ENCODE measurements around the gene ZNF76. TPM values are rescaled to one million over a fixed set of nuclear protein-coding genes. Genes with fewer than 3 reads are reported as not detected.

Gene ZNF76
- total and polyA plus RNA-seq, 10 of the 15 experiments (the other 5 are each of a cell fraction or from before 2014, with no cell fraction given): 2.8 to 41.0 (median 24.8) TPM

GRCh38 chr6:35234901-35235300, 24.6 kb upstream of the ZNF76 start (continued):
- TF ChIP-seq PAX5 (IDR thresholded peaks at IDR 0.05; ENCODE audit: borderline replicate concordance, low read depth, low read length) (no peak), FOXK2 (IDR thresholded peaks at IDR 0.05) (no peak), NKRF (conservative IDR thresholded peaks at IDR 0.05) (no peak), MXI1 (IDR thresholded peaks at IDR 0.05; ENCODE audit: low read depth, low read length) (no peak)
- TF ChIP-seq, protein P1, sequence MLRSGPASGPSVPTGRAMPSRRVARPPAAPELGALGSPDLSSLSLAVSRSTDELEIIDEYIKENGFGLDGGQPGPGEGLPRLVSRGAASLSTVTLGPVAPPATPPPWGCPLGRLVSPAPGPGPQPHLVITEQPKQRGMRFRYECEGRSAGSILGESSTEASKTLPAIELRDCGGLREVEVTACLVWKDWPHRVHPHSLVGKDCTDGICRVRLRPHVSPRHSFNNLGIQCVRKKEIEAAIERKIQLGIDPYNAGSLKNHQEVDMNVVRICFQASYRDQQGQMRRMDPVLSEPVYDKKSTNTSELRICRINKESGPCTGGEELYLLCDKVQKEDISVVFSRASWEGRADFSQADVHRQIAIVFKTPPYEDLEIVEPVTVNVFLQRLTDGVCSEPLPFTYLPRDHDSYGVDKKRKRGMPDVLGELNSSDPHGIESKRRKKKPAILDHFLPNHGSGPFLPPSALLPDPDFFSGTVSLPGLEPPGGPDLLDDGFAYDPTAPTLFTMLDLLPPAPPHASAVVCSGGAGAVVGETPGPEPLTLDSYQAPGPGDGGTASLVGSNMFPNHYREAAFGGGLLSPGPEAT (IDR thresholded peaks at IDR 0.05; ENCODE audit: low read depth): no peak

DNA sequence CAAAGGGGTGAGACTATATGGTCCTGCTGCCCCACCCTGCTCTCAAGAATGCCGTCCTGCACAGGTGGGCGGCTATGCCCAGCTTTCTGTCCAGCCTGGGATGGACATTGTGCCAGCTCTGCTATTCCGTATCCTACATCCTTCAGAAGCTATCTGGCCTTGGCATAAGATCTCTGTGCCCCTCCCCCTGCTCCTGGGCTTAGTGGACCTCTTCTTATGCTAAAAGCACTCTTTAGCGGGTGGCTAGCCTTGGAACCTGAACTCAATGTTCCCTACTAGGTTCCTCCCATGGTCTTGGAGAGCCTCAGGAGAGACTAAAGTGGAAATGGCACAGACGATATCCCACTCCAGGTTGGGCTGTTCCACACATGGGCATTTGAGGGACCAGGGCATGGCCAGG, 23.3 kb upstream of the ZNF76 start:
- POLR2A ChIA-PET: no interaction called here
- no TSS peak for BruUV-seq (replicated peaks)
- in situ Hi-C loops (cut with MboI): no loop called here

More for the DNA sequence above, 23.3 kb upstream of the ZNF76 start:
- H3K4me2 ChIP-seq (ENCODE audit: control insufficient read depth, insufficient read depth): no peak overlapping the region
- H3K9me3 ChIP-seq (replicated peaks; ENCODE audit: control insufficient read depth, insufficient read depth, low read length): no peaks in the 10 kb centered on the region; the same call in 1 of the 3 replicates
- no peaks in the 10 kb centered on the region for H3K27me3 ChIP-seq (replicated peaks in 1 of 2; ENCODE audit: control insufficient read depth in 2 of 2, insufficient read depth in 2 of 2, low read length in 1 of 2)
- no peak for ATAC-seq
- FAIRE-seq: no peak
- H3K4me1 ChIP-seq (ENCODE audit: control insufficient read depth, insufficient read depth, low read length): no peaks in the 10 kb centered on the region
- ChIA-PET CTCF (no interaction called here), RAD21 (ENCODE audit: unreplicated experiment) (interaction anchor here (1.0 to 1.5 kb wide), 2 partner anchors 13 to 31 kb away, joined by 3 to 4 read pairs; no protein-coding TSS in a partner anchor), SMC1A (ENCODE audit: uncharacterized antibody, unreplicated experiment) (no interaction called here)
- no peak overlapping the region for H3K4me3 ChIP-seq
- intact Hi-C loops (cut with micrococcal nuclease; ENCODE audit: unreplicated experiment): no loop called here
- H4K20me1 ChIP-seq (ENCODE audit: control insufficient read depth, insufficient read depth): peaks cover 4% of the 10 kb centered on the region
- H2AFZ ChIP-seq (ENCODE audit: control insufficient read depth, low read depth, low read length): no peak overlapping the region
- TF ChIP-seq HDGF (IDR thresholded peaks at IDR 0.05) (no peak), GABPA (IDR thresholded peaks at IDR 0.05; ENCODE audit: low read depth) (no peak), BMI1 (IDR thresholded peaks at IDR 0.05; ENCODE audit: borderline replicate concordance) (no peak), SMARCA5 (IDR thresholded peaks at IDR 0.05) (no peak), ETV6 (conservative IDR thresholded peaks at IDR 0.05 in 1 of 2, IDR thresholded peaks at IDR 0.05 in 1 of 2; ENCODE audit: borderline replicate concordance in 1 of 2, low read depth in 1 of 2) (no peak), DPF2 (IDR thresholded peaks at IDR 0.05) (no peak), ZNF24 (IDR thresholded peaks at IDR 0.05) (no peak), ASH2L (IDR thresholded peaks at IDR 0.05; ENCODE audit: borderline replicate concordance, low read depth) (no peak), CBX5 (IDR thresholded peaks at IDR 0.05; ENCODE audit: low read depth) (no peak), EED (IDR thresholded peaks at IDR 0.05; ENCODE audit: low read depth) (no peak), EP300 (IDR thresholded peaks at IDR 0.05; ENCODE audit: borderline replicate concordance in 1 of 2, control insufficient read depth in 1 of 2, low read depth in 2 of 2, low read length in 2 of 2) (no peak), PAX5 (IDR thresholded peaks at IDR 0.05; ENCODE audit: borderline replicate concordance, low read depth, low read length) (no peak), SREBF1 (IDR thresholded peaks at IDR 0.05; ENCODE audit: low read length) (no peak), NFYB (IDR thresholded peaks at IDR 0.05; ENCODE audit: insufficient read depth, low read depth, low read length) (no peak)
- H3K36me3 ChIP-seq (ENCODE audit: control insufficient read depth in 2 of 2, insufficient read depth in 2 of 2, low read length in 1 of 2): no peaks in the 10 kb centered on the region
- H3K27ac ChIP-seq (ENCODE audit: control insufficient read depth, insufficient read depth): no peak overlapping the region
- WGBS (ENCODE audit: insufficient coverage, insufficient replicate concordance, low lambda C conversion rate, missing lambda C conversion rate): 99% methylated on average over 5 of the region's 5 CpGs
- no peaks in the 10 kb centered on the region for H3K79me2 ChIP-seq (ENCODE audit: control insufficient read depth, insufficient read depth, low read length)
- H3K9ac ChIP-seq (ENCODE audit: control insufficient read depth, insufficient read depth, low read length): no peak overlapping the region
- no peak for DNase-seq (ENCODE audit: low read depth, low spot score)

Data from GM12878 (cell line).